ENCODE measurements around the gene LRRK1. TPM values are rescaled to one million over a fixed set of nuclear protein-coding genes. Genes with fewer than 3 reads are reported as not detected.
A peak's percentile ranks its signal among the peaks of the same experiment; 100 is the strongest.

The LRRK1 gene
- total and polyA plus RNA-seq, 2 of the 4 experiments (the other 2 are of a cell fraction) = 3.0 to 5.8 TPM

- Histone ChIP-seq H3K79me1 (ENCODE audit: low read depth in 1 of 2, low read length in 2 of 2) (no peaks in the 10 kb centered on the region), H4K91ac (ENCODE audit: insufficient read depth, low read depth, low read length) (no peak overlapping the region), H2AK5ac (ENCODE audit: low read depth, low read length) (0 out of 2 replicates have a peak overlapping the region, but pooled peaks have one; percentile 27), H3K18ac (ENCODE audit: low read depth, low read length) (no peak overlapping the region), H4K20me1 (ENCODE audit: insufficient read depth, low read length) (no peaks in the 10 kb centered on the region), H3K4ac (ENCODE audit: low read depth, low read length) (peak overlapping the region; percentile 87; the same call in 1 of the 2 replicates), H2AFZ (replicated peaks; ENCODE audit: low read length, poor library complexity) (no peak overlapping the region), H4K5ac (ENCODE audit: low read depth, low read length) (no peak overlapping the region; the same call in 1 of the 2 replicates), H3K9me1 (ENCODE audit: insufficient read depth, low read length) (peaks cover 7% of the 10 kb centered on the region), H3K4me1 (ENCODE audit: control insufficient read depth, insufficient read depth, low read length) (peaks cover 5% of the 10 kb centered on the region), H3K27ac (ENCODE audit: insufficient read depth, low read length) (no peak overlapping the region), H3K36me3 (ENCODE audit: control insufficient read depth, insufficient read depth, low read length) (no peaks in the 10 kb centered on the region), H2AK9ac (replicated peaks; ENCODE audit: low read depth, low read length, poor library complexity) (no peak overlapping the region), H3K14ac (replicated peaks; ENCODE audit: low read depth, low read length) (no peak overlapping the region), H2BK5ac (ENCODE audit: low read depth, low read length, poor library complexity, severe bottlenecking) (no peak overlapping the region), H3K56ac (ENCODE audit: extremely low read depth, insufficient read depth, low read length) (no peak overlapping the region), H2BK120ac (ENCODE audit: low read depth, low read length) (no peak overlapping the region), H3K4me3 (ENCODE audit: insufficient read depth, low read depth, low read length) (no peak overlapping the region), H3K4me2 (ENCODE audit: low read depth, low read length) (no peak overlapping the region), H3K9ac (ENCODE audit: low read depth, low read length) (no peak overlapping the region), H3K9me3 (ENCODE audit: control insufficient read depth, insufficient read depth, low read length) (no peaks in the 10 kb centered on the region), H2BK15ac (ENCODE audit: low read depth, low read length) (0 out of 3 replicates have a peak overlapping the region, but pooled peaks have one; percentile 41), H2BK20ac (ENCODE audit: low read depth, low read length) (no peak overlapping the region), H3K23ac (ENCODE audit: low read depth, low read length) (no peak overlapping the region), H4K8ac (ENCODE audit: low read depth in 2 of 2, low read length in 2 of 2) (peak overlapping the region; percentile 93 to 96; a peak in 3 of 4 replicates), H3K27me3 (ENCODE audit: control insufficient read depth, insufficient read depth, low read length) (0 out of 2 replicates have a peak, but pooled peaks cover 1% of the 10 kb centered on the region)
- intact Hi-C loops (cut with micrococcal nuclease) = no loop called here
- ATAC-seq (ENCODE audit: low read depth) (no peak), DNase-seq (no peak)
- in situ Hi-C loops (cut with MboI; ENCODE audit: low sequenced_read_pairs) = loop anchor here (25.0 kb wide), 1 partner anchor 359 kb away; the partner anchor contains the start of gene CHSY1
- no TSS peak for BruUV-seq (replicated peaks)
- WGBS, 2 experiments (ENCODE audit: extremely low coverage in 2 of 2, insufficient read length in 1 of 2) = no CpG with 5 or more reads among the region's 3 CpGs
- ChIA-PET POLR2A (ENCODE audit: unreplicated experiment) (no interaction called here), CTCF (interaction anchor here (1.3 kb wide), 1 partner anchor 30 kb away, joined by 3 read pairs; no protein-coding TSS in a partner anchor)
- no peak for TF ChIP-seq RAD21 (IDR thresholded peaks at IDR 0.05; ENCODE audit: low read length)
- no peak for TF ChIP-seq MXI1 (IDR thresholded peaks at IDR 0.05; ENCODE audit: borderline replicate concordance, low read depth, low read length)
- TF ChIP-seq BHLHE40 (IDR thresholded peaks at IDR 0.05; ENCODE audit: low read depth, low read length) = no peak
- TF ChIP-seq NFE2L2 (IDR thresholded peaks at IDR 0.05; ENCODE audit: low read depth, low read length) = no peak
- TF ChIP-seq MAFK (IDR thresholded peaks at IDR 0.05; ENCODE audit: low read depth, low read length) = no peak
- no peak for TF ChIP-seq RCOR1 (IDR thresholded peaks at IDR 0.05; ENCODE audit: insufficient replicate concordance, low read length)
- no peak for TF ChIP-seq MAZ (IDR thresholded peaks at IDR 0.05; ENCODE audit: borderline replicate concordance, low read depth, low read length)
- no peak for TF ChIP-seq ELK1 (IDR thresholded peaks at IDR 0.05; ENCODE audit: borderline replicate concordance, low read depth, low read length)
- TF ChIP-seq CTCF (conservative IDR thresholded peaks at IDR 0.05; ENCODE audit: low read depth, low read length) = no peak
- dilution Hi-C loops (cut with HindIII; ENCODE audit: low sequenced_read_pairs, unreplicated experiment) = no loop called here
These were observed 16.0 kb upstream of the LRRK1 start for GRCh38 chr15:100903168-100903554.
